ENCODE results near the gene TNFRSF6B.
A peak's percentile ranks its signal among the peaks of the same experiment; 100 is the strongest.

TNFRSF6B gene

GRCh38 chr20:63681609-63682142 is 14.8 kb upstream of the TNFRSF6B start:
- Histone ChIP-seq H3K14ac (ENCODE audit: low read length) (no peak overlapping the region), H3K4ac (ENCODE audit: low read length) (no peak overlapping the region), H4K8ac (ENCODE audit: low read depth, low read length) (no peak overlapping the region), H4K91ac (ENCODE audit: low read depth, low read length, poor library complexity) (no peak overlapping the region), H3K4me3 (ENCODE audit: low read length in 2 of 2) (no peak overlapping the region), H2AK5ac (ENCODE audit: low read depth, low read length) (peak overlapping the region; percentile 79), H3K4me2 (ENCODE audit: insufficient read depth, low read length, poor library complexity, severe bottlenecking) (no peak overlapping the region), H3K18ac (ENCODE audit: low read length) (no peak overlapping the region), H3K27ac (replicated peaks; ENCODE audit: low read length) (peak overlapping the region; percentile 14), H2BK120ac (ENCODE audit: low read depth, low read length) (peak overlapping the region; percentile 61), H2BK12ac (ENCODE audit: low read length) (no peak overlapping the region), H3K36me3 (replicated peaks in 1 of 2; ENCODE audit: control insufficient read depth in 2 of 2, insufficient read depth in 2 of 2, low read length in 2 of 2) (peaks cover 4 to 48% of the 10 kb centered on the region in 2 donors), H3K9ac (ENCODE audit: low read depth, low read length, poor library complexity) (peak overlapping the region; percentile 21), H3K79me1 (ENCODE audit: low read depth, low read length) (peaks cover 4% of the 10 kb centered on the region), H2BK5ac (ENCODE audit: low read length) (peak overlapping the region; percentile 83), H3K27me3 (ENCODE audit: control insufficient read depth in 3 of 3, insufficient read depth in 3 of 3, low read depth in 1 of 3, low read length in 3 of 3) (no peaks in the 10 kb centered on the region), H3K9me3 (replicated peaks in 1 of 2; ENCODE audit: control insufficient read depth in 2 of 2, insufficient read depth in 1 of 2, low read depth in 1 of 2, low read length in 2 of 2) (peaks cover 0 to 5% of the 10 kb centered on the region in 2 donors), H2AFZ (ENCODE audit: low read length) (no peak overlapping the region), H3K4me1 (ENCODE audit: control insufficient read depth in 2 of 2, insufficient read depth in 1 of 2, low read depth in 1 of 2, low read length in 2 of 2) (peaks cover 9% of the 10 kb centered on the region in 2 donors), H2BK15ac (ENCODE audit: low read length) (no peak overlapping the region), H3K23ac (ENCODE audit: low read depth, low read length, poor library complexity) (peak overlapping the region; percentile 55)
- WGBS, 2 donors (ENCODE audit: extremely low coverage in 2 of 2, insufficient read length in 2 of 2, insufficient replicate concordance in 1 of 2): no CpG with 5 or more reads among the region's 13 CpGs
- DNase-seq (ENCODE audit: low spot score): no peak

GRCh38 chr20:63682384-63683139 is 13.9 kb upstream of the TNFRSF6B start:
- Histone ChIP-seq H3K4me1 (ENCODE audit: control insufficient read depth in 2 of 2, insufficient read depth in 1 of 2, low read depth in 1 of 2, low read length in 2 of 2) (peaks cover 14 to 17% of the 10 kb centered on the region in 2 donors), H2BK5ac (ENCODE audit: low read length) (no peak overlapping the region), H3K9ac (ENCODE audit: low read depth, low read length, poor library complexity) (no peak overlapping the region), H3K23ac (ENCODE audit: low read depth, low read length, poor library complexity) (no peak overlapping the region), H4K91ac (ENCODE audit: low read depth, low read length, poor library complexity) (no peak overlapping the region), H3K27me3 (ENCODE audit: control insufficient read depth in 3 of 3, insufficient read depth in 3 of 3, low read depth in 1 of 3, low read length in 3 of 3) (no peaks in the 10 kb centered on the region), H2BK120ac (ENCODE audit: low read depth, low read length) (no peak overlapping the region), H2AFZ (ENCODE audit: low read length) (no peak overlapping the region), H3K4me2 (ENCODE audit: insufficient read depth, low read length, poor library complexity, severe bottlenecking) (no peak overlapping the region), H3K27ac (replicated peaks; ENCODE audit: low read length) (no peak overlapping the region), H3K36me3 (replicated peaks in 1 of 2; ENCODE audit: control insufficient read depth in 2 of 2, insufficient read depth in 2 of 2, low read length in 2 of 2) (peaks cover 4 to 40% of the 10 kb centered on the region in 2 donors), H3K14ac (ENCODE audit: low read length) (no peak overlapping the region), H2BK12ac (ENCODE audit: low read length) (no peak overlapping the region), H2BK15ac (ENCODE audit: low read length) (no peak overlapping the region), H3K79me1 (ENCODE audit: low read depth, low read length) (peaks cover 4% of the 10 kb centered on the region), H2AK5ac (ENCODE audit: low read depth, low read length) (no peak overlapping the region), H3K4ac (ENCODE audit: low read length) (no peak overlapping the region), H3K18ac (ENCODE audit: low read length) (peak overlapping the region; percentile 48), H3K9me3 (replicated peaks in 1 of 2; ENCODE audit: control insufficient read depth in 2 of 2, insufficient read depth in 1 of 2, low read depth in 1 of 2, low read length in 2 of 2) (peaks cover 0 to 5% of the 10 kb centered on the region in 2 donors), H4K8ac (ENCODE audit: low read depth, low read length) (peak overlapping the region; percentile 23), H3K4me3 (ENCODE audit: low read length in 2 of 2) (peak overlapping the region in 1 of 2 donors; percentile 59)
- DNase-seq (ENCODE audit: low spot score): no peak
- no CpG with 5 or more reads among the region's 22 CpGs for WGBS, 2 donors (ENCODE audit: extremely low coverage in 2 of 2, insufficient read length in 2 of 2, insufficient replicate concordance in 1 of 2)

DNA sequence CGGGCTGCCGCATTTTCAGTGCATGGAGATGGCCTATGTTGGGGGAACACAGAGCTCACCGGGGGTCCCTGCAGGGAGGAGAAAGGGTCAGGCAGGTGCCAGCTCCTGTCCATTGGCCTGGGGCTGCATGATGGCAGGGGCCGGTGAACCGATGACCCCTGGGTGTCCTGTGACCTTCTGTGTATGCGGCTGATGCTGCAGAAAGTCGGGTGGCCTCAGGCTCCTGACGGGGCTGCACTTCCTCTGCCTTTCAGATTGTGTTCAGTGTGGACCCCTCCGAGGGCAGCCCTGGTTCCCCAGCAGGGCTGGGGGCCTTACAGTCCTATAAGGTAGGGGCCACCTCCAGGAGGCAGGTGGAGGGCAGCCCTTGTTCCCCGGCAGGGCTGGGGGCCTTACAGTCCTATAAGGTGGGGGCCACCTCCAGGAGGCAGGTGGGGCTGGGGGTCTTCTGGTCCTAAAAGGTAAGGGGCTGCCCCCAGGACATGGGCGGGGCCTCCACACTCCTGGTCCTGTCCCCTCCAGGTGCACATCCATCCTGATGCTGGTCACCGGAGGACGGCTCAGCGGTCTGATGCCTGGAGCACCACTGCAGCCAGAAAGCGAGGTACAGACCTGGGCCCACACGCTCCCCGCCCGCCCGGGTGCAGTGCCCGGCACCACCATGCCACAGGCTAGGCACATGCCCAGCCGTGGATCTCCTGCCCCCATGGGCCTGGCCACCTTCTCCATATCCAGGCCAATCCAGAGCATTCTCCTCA is 11.0 kb upstream of the TNFRSF6B start:
- Histone ChIP-seq H3K23ac (ENCODE audit: low read depth, low read length, poor library complexity) (no peak overlapping the region), H3K4me2 (ENCODE audit: insufficient read depth, low read length, poor library complexity, severe bottlenecking) (no peak overlapping the region), H4K8ac (ENCODE audit: low read depth, low read length) (peak overlapping the region; percentile 29), H2BK15ac (ENCODE audit: low read length) (peak overlapping the region; percentile 67), H2BK12ac (ENCODE audit: low read length) (peak overlapping the region; percentile 90), H3K9ac (ENCODE audit: low read depth, low read length, poor library complexity) (peak overlapping the region; percentile 88), H3K27ac (replicated peaks; ENCODE audit: low read length) (no peak overlapping the region), H2AK5ac (ENCODE audit: low read depth, low read length) (peak overlapping the region; percentile 96), H3K4me1 (ENCODE audit: control insufficient read depth in 2 of 2, insufficient read depth in 1 of 2, low read depth in 1 of 2, low read length in 2 of 2) (peaks cover 14 to 17% of the 10 kb centered on the region in 2 donors), H3K14ac (ENCODE audit: low read length) (peak overlapping the region; percentile 21), H3K4ac (ENCODE audit: low read length) (no peak overlapping the region), H3K79me1 (ENCODE audit: low read depth, low read length) (peaks cover 4% of the 10 kb centered on the region), H3K18ac (ENCODE audit: low read length) (peak overlapping the region; percentile 93), H3K9me3 (replicated peaks in 1 of 2; ENCODE audit: control insufficient read depth in 2 of 2, insufficient read depth in 1 of 2, low read depth in 1 of 2, low read length in 2 of 2) (peaks cover 0 to 5% of the 10 kb centered on the region in 2 donors), H4K91ac (ENCODE audit: low read depth, low read length, poor library complexity) (peak overlapping the region; percentile 92), H3K36me3 (replicated peaks in 1 of 2; ENCODE audit: control insufficient read depth in 2 of 2, insufficient read depth in 2 of 2, low read length in 2 of 2) (peaks cover 2 to 23% of the 10 kb centered on the region in 2 donors), H3K27me3 (ENCODE audit: control insufficient read depth in 3 of 3, insufficient read depth in 3 of 3, low read depth in 1 of 3, low read length in 3 of 3) (no peaks in the 10 kb centered on the region), H3K4me3 (ENCODE audit: low read length in 2 of 2) (no peak overlapping the region), H2BK5ac (ENCODE audit: low read length) (peak overlapping the region; percentile 97), H2BK120ac (ENCODE audit: low read depth, low read length) (no peak overlapping the region), H2AFZ (ENCODE audit: low read length) (no peak overlapping the region)
- DNase-seq (ENCODE audit: low spot score): no peak
- no CpG with 5 or more reads among the region's 21 CpGs for WGBS, 2 donors (ENCODE audit: extremely low coverage in 2 of 2, insufficient read length in 2 of 2, insufficient replicate concordance in 1 of 2)

- Histone ChIP-seq H3K4ac (ENCODE audit: low read length) (peak overlapping the region; percentile 89), H3K27ac (replicated peaks; ENCODE audit: low read length) (peak overlapping the region; percentile 49), H3K23ac (ENCODE audit: low read depth, low read length, poor library complexity) (peak overlapping the region; percentile 58), H2AFZ (ENCODE audit: low read length) (no peak overlapping the region), H3K9me3 (replicated peaks in 1 of 2; ENCODE audit: control insufficient read depth in 2 of 2, insufficient read depth in 1 of 2, low read depth in 1 of 2, low read length in 2 of 2) (peaks cover 0 to 5% of the 10 kb centered on the region in 2 donors), H2AK5ac (ENCODE audit: low read depth, low read length) (peak overlapping the region; percentile 96), H4K8ac (ENCODE audit: low read depth, low read length) (peak overlapping the region; percentile 70), H2BK12ac (ENCODE audit: low read length) (peak overlapping the region; percentile 90), H3K4me2 (ENCODE audit: insufficient read depth, low read length, poor library complexity, severe bottlenecking) (no peak overlapping the region), H3K27me3 (ENCODE audit: control insufficient read depth in 3 of 3, insufficient read depth in 3 of 3, low read depth in 1 of 3, low read length in 3 of 3) (no peaks in the 10 kb centered on the region), H3K14ac (ENCODE audit: low read length) (peak overlapping the region; percentile 21), H3K9ac (ENCODE audit: low read depth, low read length, poor library complexity) (peak overlapping the region; percentile 88), H3K79me1 (ENCODE audit: low read depth, low read length) (peaks cover 4% of the 10 kb centered on the region), H3K4me1 (ENCODE audit: control insufficient read depth in 2 of 2, insufficient read depth in 1 of 2, low read depth in 1 of 2, low read length in 2 of 2) (peaks cover 14 to 17% of the 10 kb centered on the region in 2 donors), H2BK15ac (ENCODE audit: low read length) (peak overlapping the region; percentile 67), H3K4me3 (ENCODE audit: low read length in 2 of 2) (no peak overlapping the region), H4K91ac (ENCODE audit: low read depth, low read length, poor library complexity) (peak overlapping the region; percentile 92), H3K36me3 (replicated peaks in 1 of 2; ENCODE audit: control insufficient read depth in 2 of 2, insufficient read depth in 2 of 2, low read length in 2 of 2) (peaks cover 2 to 20% of the 10 kb centered on the region in 2 donors), H3K18ac (ENCODE audit: low read length) (peak overlapping the region; percentile 93), H2BK120ac (ENCODE audit: low read depth, low read length) (no peak overlapping the region), H2BK5ac (ENCODE audit: low read length) (peak overlapping the region; percentile 97)
- WGBS, 2 donors (ENCODE audit: extremely low coverage in 2 of 2, insufficient read length in 2 of 2, insufficient replicate concordance in 1 of 2): no CpG with 5 or more reads among the region's 24 CpGs
- DNase-seq (ENCODE audit: low spot score): no peak
Observed at GRCh38 chr20:63686094-63686491, 10.4 kb upstream of the TNFRSF6B start.
